B cell (primary cell): ENCODE measurements around the gene SCYGR4. TPM values are rescaled to one million over a fixed set of nuclear protein-coding genes. Genes with fewer than 3 reads are reported as not detected.

Source experiments
- ATAC-seq: fragments of 200-7000 bp; cut with Tn5 transposase; one replicate; pipeline ENCODE4 v1.10.0; 2021; ENCODE audit warnings: low read depth, mild to moderate bottlenecking, moderate number of reproducible peaks, moderate library complexity
- CTCF ChIA-PET: fragments of 350-600 bp; sonication (Branson Sonifier 250); formaldehyde crosslinking; loops from one replicate; lab custom pipeline; 2021; ENCODE audit warnings: antibody characterized with exemption, inconsistent platforms; lab: Charles Lee
- POLR2A ChIA-PET: fragments of 350-600 bp; sonication (Branson Sonifier 250); formaldehyde crosslinking; loops from one replicate; lab custom pipeline; 2021; ENCODE audit warnings: antibody characterized with exemption; lab: Charles Lee
- DNase-seq: peaks from one replicate; pipeline ENCODE4 v3.0.0; 2013
- H2AFZ ChIP-seq: 2 replicates; pipeline ENCODE4 v1.6.1; 2012; ENCODE audit warnings: mild to moderate bottlenecking, low read depth, low read length; ENCODE audit not compliant: insufficient read depth, poor library complexity, severe bottlenecking
- H3K27ac ChIP-seq, 2 donors: 1 replicate in 1 of 2; 2 replicates in 1 of 2; pipeline ENCODE4 v1.5.1; 2012 to 2013; ENCODE audit warnings: low read length in 2 of 2, mild to moderate bottlenecking in 2 of 2, moderate library complexity in 1 of 2
- H3K27me3 ChIP-seq, 4 experiments: fragments of 200-600 bp in 1 of 4; sonication (generic) in 1 of 4; replicated peaks in 1 of 4; 1 replicate in 2 of 4; 2 replicates in 2 of 4; pipeline versions ENCODE4 v1.6.1 to v1.7.0; 2013 to 2016; ENCODE audit warnings: low read length in 3 of 4, mild to moderate bottlenecking in 2 of 4, mixed read lengths in 1 of 4, moderate library complexity in 1 of 4; ENCODE audit not compliant: insufficient read depth in 4 of 4, control insufficient read depth in 3 of 4; ENCODE audit errors: control extremely low read depth in 1 of 4
- H3K36me3 ChIP-seq, 2 experiments: replicated peaks in 1 of 2; 1 replicate in 1 of 2; 2 replicates in 1 of 2; pipeline versions ENCODE4 v1.6.1 to v1.7.1; 2013; ENCODE audit warnings: low read length in 1 of 2; ENCODE audit not compliant: insufficient read depth in 2 of 2, control insufficient read depth in 1 of 2; ENCODE audit errors: control extremely low read depth in 1 of 2, extremely low read depth in 1 of 2
- H3K4me1 ChIP-seq, 2 donors: fragments of 200-600 bp in 1 of 2; sonication (generic) in 1 of 2; 1 replicate in 1 of 2; 2 replicates in 1 of 2; pipeline versions ENCODE4 v1.5.1 to v1.6.1; 2013 to 2017; ENCODE audit warnings: low read length in 2 of 2; ENCODE audit not compliant: control insufficient read depth in 2 of 2, insufficient read depth in 2 of 2
- H3K4me2 ChIP-seq: replicated peaks from 2 replicates; pipeline ENCODE3; 2012; ENCODE audit warnings: mild to moderate bottlenecking, low read depth, low read length; ENCODE audit not compliant: poor library complexity, severe bottlenecking
- H3K4me3 ChIP-seq, 5 experiments: fragments of 200-600 bp in 1 of 5; sonication (generic) in 1 of 5; 1 replicate in 3 of 5; 2 replicates in 2 of 5; pipeline versions ENCODE4 v1.5.1 to v1.7.0; 2011 to 2016; ENCODE audit warnings: low read length in 4 of 5, mild to moderate bottlenecking in 4 of 5, low read depth in 2 of 5, control low read depth in 1 of 5, moderate library complexity in 1 of 5; ENCODE audit not compliant: insufficient read depth in 1 of 5; ENCODE audit errors: control extremely low read depth in 1 of 5, extremely low read depth in 1 of 5
- H3K79me2 ChIP-seq: fragments of 200-600 bp; sonication (generic); one replicate; pipeline ENCODE4 v1.6.0; 2016; ENCODE audit warnings: low read length; ENCODE audit not compliant: control insufficient read depth, insufficient read depth
- H3K9ac ChIP-seq: fragments of 200-600 bp; sonication (generic); 2 replicates; pipeline ENCODE4 v1.6.1; 2017; ENCODE audit warnings: mild to moderate bottlenecking, low read length, moderate library complexity
- H3K9me3 ChIP-seq, 3 donors: one replicate each; pipeline versions ENCODE4 v1.6.1 to v1.7.1; 2013; ENCODE audit warnings: low read length in 2 of 3; ENCODE audit not compliant: control insufficient read depth in 2 of 3, insufficient read depth in 1 of 3; ENCODE audit errors: control extremely low read depth in 1 of 3
- H4K20me1 ChIP-seq: 2 replicates; pipeline ENCODE4 v1.6.0; 2012; ENCODE audit warnings: mild to moderate bottlenecking, low read length; ENCODE audit not compliant: insufficient read depth, control insufficient read depth, poor library complexity, severe bottlenecking
- H3K27ac Mint-ChIP-seq: one replicate; pipeline ENCODE4 v1.8.0; 2021; ENCODE audit warnings: mixed read lengths
- H3K27me3 Mint-ChIP-seq: one replicate; pipeline ENCODE4 v1.8.0; 2021; ENCODE audit warnings: mixed read lengths
- H3K4me1 Mint-ChIP-seq: one replicate; pipeline ENCODE4 v1.8.0; 2021; ENCODE audit warnings: mixed read lengths
- H3K4me3 Mint-ChIP-seq: one replicate; pipeline ENCODE4 v1.8.0; 2021; ENCODE audit warnings: mixed read lengths
- H3K9me3 Mint-ChIP-seq: one replicate; pipeline ENCODE4 v1.8.0; 2022; ENCODE audit warnings: mixed read lengths; ENCODE audit not compliant: insufficient read depth
- EZH2 ChIP-seq: IDR thresholded peaks from 2 replicates; pipeline ENCODE4 v1.6.1; 2012; ENCODE audit warnings: borderline replicate concordance, low read depth, mild to moderate bottlenecking, moderate library complexity, low read length; ENCODE audit not compliant: insufficient read depth, poor library complexity, severe bottlenecking
- WGBS: methylation state at CpG from one replicate; pipeline ENCODE4 v1.1.5; 2013; ENCODE audit warnings: missing lambda C conversion rate; ENCODE audit not compliant: insufficient coverage; 5-methylcytosine and 5-hydroxymethylcytosine counted together
- intact Hi-C: fragments of 100-400 bp; cut with micrococcal nuclease; formaldehyde crosslinking; loops from one replicate; pipeline ENCODE4 v1.10.0; 2022
- polyA minus RNA-seq: library from RNA; depleted of rRNA, polyadenylated mRNA; stranded (reverse); fragments of >200 nt; gene quantifications from 2 replicates; pipeline ENCODE4 v1.2.3, GENCODE V29; 2012
- polyA plus RNA-seq: library from polyadenylated mRNA; depleted of rRNA; stranded (reverse); fragments of >200 nt; gene quantifications from 2 replicates; pipeline ENCODE4 v1.2.3, GENCODE V29; 2012
- total RNA-seq, 2 donors: library from RNA; stranded (reverse); fragments of 120-200 nt in 1 of 2; gene quantifications; 1 replicate in 1 of 2; 2 replicates in 1 of 2; pipeline versions ENCODE4 v1.2.3 to v1.2.4, GENCODE V29; 2013 to 2022
- TF ChIP-seq, protein P1 (sequence below): fragments of 200-600 bp; IDR thresholded peaks from one replicate; pipeline ENCODE4 v1.8.0; 2022; ENCODE audit warnings: antibody characterized with exemption, mild to moderate bottlenecking

SCYGR4 gene, protein sequence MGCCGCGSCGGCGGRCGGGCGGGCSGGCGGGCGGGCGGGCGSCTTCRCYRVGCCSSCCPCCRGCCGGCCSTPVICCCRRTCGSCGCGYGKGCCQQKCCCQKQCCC
- total RNA-seq, result not detected in 2 replicates
- total RNA-seq (2013), result not detected
- polyA plus RNA-seq, result not detected in 2 replicates
- not detected in 2 replicates for polyA minus RNA-seq

DNA sequence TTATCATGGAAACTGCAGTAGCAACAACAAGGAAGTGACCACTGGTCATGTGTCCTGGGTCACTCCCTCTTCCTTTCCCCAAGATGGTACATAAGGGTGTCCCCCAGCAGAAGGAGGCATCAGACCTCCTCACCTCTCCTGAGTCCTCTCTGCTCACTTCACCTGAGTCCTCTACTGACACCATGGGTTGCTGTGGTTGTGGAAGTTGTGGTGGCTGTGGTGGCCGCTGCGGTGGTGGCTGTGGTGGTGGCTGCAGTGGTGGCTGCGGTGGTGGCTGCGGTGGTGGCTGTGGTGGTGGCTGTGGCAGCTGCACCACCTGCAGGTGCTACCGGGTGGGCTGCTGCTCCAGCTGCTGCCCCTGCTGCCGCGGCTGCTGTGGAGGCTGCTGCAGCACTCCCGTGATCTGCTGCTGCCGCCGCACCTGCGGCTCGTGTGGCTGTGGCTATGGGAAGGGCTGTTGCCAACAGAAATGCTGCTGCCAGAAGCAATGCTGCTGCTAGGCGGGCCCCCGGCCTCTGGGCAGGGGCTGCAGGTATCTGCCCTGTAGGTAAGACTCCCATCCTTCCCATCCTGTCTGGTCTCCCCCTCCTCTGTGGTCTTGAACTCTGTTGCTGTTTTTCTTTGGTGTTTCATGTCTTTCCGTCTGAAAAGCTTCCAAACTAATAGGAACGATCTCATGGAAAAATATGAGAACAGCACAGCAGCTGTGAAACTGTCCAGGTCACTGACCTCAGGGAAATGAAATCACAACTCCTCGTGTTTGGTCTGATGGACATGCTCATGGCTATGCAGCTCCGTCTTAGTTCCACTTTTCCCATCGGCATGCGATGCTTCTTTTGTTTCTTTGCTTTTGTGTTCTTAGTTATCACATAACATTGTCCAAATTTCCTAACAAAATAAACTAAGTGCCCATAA, at the start of gene SCYGR4:
Gene SCYGR4, plus strand, starts transcription at position 183 of the 915 bp plus-strand sequence. Its CDS starts 0 bp downstream, at position 183.
- Histone ChIP-seq H3K9me3 (peaks cover 0 to 11% (median 1%) of the 10 kb centered on the region in 3 donors), H3K4me3 (no peak within 1 kb of the TSS), H3K4me1 (no peaks in the 10 kb centered on the region), H3K36me3 (no peaks in the 10 kb centered on the region), H3K79me2 (no peaks in the 10 kb centered on the region), H3K9ac (no peak within 1 kb of the TSS), H4K20me1 (no peaks in the 10 kb centered on the region), H3K27ac (no peak within 1 kb of the TSS), H3K27me3 (peaks cover 0 to 7% (median 2%) of the 10 kb centered on the region in 4 experiments), H2AFZ (no peak within 1 kb of the TSS), H3K4me2 (no peak within 1 kb of the TSS)
- Mint-ChIP-seq H3K27me3 (peaks cover 23% of the 10 kb centered on the region), H3K27ac (no peak within 1 kb of the TSS), H3K9me3 (no peaks in the 10 kb centered on the region), H3K4me1 (no peaks in the 10 kb centered on the region), H3K4me3 (no peak within 1 kb of the TSS)
- DNase-seq (no peak), ATAC-seq (no peak)
- WGBS, result 88% methylated on average over 8 of the region's 20 CpGs
- intact Hi-C loops, result no loop called here
- ChIA-PET POLR2A (no interaction called here), CTCF (no interaction called here)
- no peak for TF ChIP-seq EZH2
- TF ChIP-seq, protein P1, sequence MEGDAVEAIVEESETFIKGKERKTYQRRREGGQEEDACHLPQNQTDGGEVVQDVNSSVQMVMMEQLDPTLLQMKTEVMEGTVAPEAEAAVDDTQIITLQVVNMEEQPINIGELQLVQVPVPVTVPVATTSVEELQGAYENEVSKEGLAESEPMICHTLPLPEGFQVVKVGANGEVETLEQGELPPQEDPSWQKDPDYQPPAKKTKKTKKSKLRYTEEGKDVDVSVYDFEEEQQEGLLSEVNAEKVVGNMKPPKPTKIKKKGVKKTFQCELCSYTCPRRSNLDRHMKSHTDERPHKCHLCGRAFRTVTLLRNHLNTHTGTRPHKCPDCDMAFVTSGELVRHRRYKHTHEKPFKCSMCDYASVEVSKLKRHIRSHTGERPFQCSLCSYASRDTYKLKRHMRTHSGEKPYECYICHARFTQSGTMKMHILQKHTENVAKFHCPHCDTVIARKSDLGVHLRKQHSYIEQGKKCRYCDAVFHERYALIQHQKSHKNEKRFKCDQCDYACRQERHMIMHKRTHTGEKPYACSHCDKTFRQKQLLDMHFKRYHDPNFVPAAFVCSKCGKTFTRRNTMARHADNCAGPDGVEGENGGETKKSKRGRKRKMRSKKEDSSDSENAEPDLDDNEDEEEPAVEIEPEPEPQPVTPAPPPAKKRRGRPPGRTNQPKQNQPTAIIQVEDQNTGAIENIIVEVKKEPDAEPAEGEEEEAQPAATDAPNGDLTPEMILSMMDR, result no peak

DNA sequence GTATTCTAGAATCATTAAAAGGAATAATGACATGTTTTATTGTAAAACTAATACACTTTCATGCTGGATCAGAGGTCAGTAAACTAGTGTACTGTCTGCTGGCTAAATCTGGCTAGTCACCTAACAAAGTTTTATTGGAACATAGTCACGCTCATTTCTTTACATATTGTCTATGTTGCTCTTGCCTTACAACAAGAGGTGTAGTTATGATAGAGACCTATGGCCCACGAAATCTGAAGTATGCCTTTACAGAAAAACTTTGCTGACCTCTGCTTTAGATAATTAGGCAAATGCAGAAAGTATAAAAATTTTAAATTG, 48.5 kb upstream of the SCYGR4 start:
- H3K36me3 ChIP-seq, result no peaks in the 10 kb centered on the region

More for the DNA sequence above, 48.5 kb upstream of the SCYGR4 start:
- Mint-ChIP-seq H3K4me3 (no peak overlapping the region), H3K9me3 (no peaks in the 10 kb centered on the region), H3K27ac (no peak overlapping the region), H3K27me3 (no peaks in the 10 kb centered on the region), H3K4me1 (no peaks in the 10 kb centered on the region)
- no peaks in the 10 kb centered on the region for H3K9me3 ChIP-seq
- H3K4me2 ChIP-seq, result no peak overlapping the region
- no peak overlapping the region for H3K4me3 ChIP-seq
- WGBS, result no CpG with 5 or more reads among the region's 2 CpGs
- no peaks in the 10 kb centered on the region for H3K4me1 ChIP-seq
- intact Hi-C loops, result no loop called here
- H3K27ac ChIP-seq, result no peak overlapping the region
- CTCF ChIA-PET, result interaction anchor here (1.6 kb wide), 1 partner anchor 197 kb away, joined by 3 read pairs; no protein-coding TSS in a partner anchor
- no peak overlapping the region for H2AFZ ChIP-seq
- no peaks in the 10 kb centered on the region for H3K27me3 ChIP-seq
- DNase-seq, result no peak
- no peaks in the 10 kb centered on the region for H3K79me2 ChIP-seq
- no peaks in the 10 kb centered on the region for H4K20me1 ChIP-seq
- ATAC-seq, result no peak
- POLR2A ChIA-PET, result no interaction called here
- no peak for TF ChIP-seq EZH2
- TF ChIP-seq, protein P1, result no peak
- no peak overlapping the region for H3K9ac ChIP-seq
